Measurements from ENCODE around the gene MAP4K3.

- no peak for TF ChIP-seq CTCF (IDR thresholded peaks at IDR 0.05)
- no peak for TF ChIP-seq POLR2A (IDR thresholded peaks at IDR 0.05)
Measured at GRCh38 chr2:39443009-39443408, 5.9 kb upstream of the MAP4K3 start.
